Activated effector memory CD4-positive, alpha-beta T cell treated with Interleukin-2 at 50 U/mL for 16 hours (primary cell): Measurements from ENCODE around the gene ASTN1.

Source experiments
- DNase-seq: peaks from one replicate; pipeline ENCODE4 v3.0.0-alpha.2; 2020

Gene ASTN1

DNA sequence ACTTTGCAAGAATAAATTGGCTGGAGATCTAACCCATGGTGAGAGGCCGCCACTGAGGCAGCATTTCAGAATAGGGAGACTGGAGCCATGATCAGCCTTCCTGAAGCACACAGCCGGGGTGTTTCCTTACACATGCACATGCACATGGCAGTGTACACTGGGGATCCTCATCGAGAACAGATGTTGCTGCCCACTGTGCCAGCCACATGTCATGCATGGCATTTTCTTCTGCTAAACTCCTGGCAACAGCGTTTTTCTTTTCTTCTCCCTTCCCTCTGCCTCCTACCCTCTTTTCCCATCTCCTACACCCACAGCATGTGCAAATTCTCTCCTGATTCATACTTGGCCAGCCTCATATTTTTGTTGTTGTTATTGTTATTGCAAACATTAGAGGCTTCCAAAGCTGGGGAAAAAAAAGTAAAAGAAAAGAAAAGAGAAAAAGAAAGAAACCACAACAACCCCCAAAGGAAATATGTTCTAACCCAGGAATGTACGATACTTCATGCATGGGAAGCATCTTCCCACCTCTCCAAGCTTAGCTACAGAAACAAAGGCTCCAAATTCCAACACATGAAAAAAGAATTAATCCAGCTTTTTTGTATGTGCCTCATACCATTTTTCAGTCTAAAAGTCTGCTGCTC, 344.0 kb downstream of the ASTN1 start:
- no peak for DNase-seq

DNA sequence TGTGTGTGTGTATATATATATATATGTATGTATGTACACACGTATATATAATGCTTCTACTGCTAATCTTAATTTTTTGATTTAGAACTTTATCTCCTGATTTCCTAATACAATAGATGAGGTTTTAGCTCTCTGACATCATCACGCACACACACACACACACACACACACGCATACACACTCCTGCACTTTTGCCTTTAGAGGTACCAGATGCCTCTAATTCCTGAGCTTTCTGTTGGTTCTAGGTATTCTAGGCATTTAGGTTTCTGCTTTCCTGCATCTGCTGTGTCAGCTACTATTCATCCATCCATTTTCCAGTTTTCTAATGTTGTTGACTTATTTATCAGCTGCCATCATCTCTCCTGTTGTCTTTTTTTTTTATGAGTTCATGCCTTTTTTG, 348.3 kb downstream of the ASTN1 start:
- DNase-seq: no peak

DNA sequence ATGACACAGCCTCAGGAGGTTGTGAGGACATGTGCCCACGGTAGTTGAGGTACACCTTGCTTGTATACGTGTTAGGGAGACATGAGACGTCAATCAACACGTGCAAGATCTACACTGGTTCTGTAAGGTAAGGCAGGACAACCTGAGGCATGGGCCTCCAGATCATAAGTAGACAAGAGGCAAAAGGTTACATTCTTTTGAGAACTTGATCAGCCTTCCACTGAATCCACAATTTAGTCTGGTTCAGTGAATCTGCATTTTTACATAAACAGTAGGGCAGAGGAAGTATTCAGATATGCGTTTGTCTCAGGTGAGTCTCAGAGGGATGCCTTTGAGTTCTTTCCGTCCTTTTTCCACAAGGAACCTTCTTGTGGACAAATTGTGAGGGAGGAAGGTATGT, 348.9 kb downstream of the ASTN1 start:
- no peak for DNase-seq

DNA sequence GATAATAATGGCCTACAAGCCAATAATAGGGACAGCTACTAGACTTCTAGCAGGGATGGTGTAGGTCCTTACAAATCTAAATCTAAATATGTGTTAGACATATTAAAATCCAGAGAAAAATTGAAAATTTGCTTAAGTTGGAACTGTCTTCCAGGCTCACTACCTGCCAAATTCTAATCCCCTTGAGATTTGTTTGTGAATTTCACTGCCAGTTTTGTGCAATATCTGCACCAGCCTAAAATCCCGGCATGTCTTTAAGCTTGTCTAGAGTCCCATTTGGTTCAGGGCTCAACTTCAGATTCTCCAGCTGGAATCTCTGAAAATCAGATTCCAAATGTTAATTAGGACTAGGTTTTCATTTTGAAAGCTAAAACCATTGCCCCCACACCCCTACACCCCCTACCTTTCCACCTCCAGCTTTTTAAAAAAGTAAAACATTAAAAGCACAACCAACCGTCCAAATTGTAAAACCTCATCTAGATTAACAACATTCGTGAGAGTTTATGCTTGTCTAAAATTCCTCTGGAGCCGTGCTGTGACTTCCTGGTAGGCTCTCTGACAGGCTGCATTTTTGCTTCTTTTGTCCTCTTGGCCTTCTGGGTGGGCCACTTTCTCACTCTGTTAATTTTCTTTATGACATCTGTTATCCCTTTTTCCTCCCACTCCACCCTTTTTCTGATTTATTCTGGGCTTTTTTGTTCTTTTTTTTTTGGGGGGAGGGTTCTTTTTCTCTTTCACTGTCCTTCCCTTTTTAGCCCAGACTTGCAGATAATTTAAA, 352.8 kb downstream of the ASTN1 start:
- no peak for DNase-seq

DNA sequence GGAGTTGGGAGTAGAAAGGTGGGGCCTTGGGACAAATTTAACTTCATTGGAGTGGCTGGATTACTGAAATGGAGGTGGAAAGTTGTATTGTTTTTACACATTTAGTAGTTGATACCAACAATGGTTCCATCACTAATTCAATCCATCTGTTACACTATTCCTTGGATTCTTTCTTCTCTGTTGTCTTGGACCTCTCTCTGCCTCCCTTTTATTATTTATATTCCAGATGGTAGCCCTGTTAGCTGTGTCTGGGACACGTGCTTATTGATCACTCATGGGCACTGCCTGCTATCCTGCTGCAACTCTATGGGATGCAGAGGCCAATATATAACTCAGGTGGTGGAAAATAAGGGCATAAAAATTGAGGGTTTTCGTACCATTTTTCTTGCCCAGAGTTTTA, 355.2 kb downstream of the ASTN1 start:
- DNase-seq: no peak
